HEK293 (cell line): Measurements from ENCODE around the gene PDGFA.

ENCODE experiments used
- GLIS1 ChIP-seq: fragments of 450-650 bp; formaldehyde crosslinking; IDR thresholded peaks from 2 replicates; pipeline ENCODE4 v1.5.1; 2016; ENCODE audit warnings: missing biosample characterization, missing genetic modification characterization
- INSM2 ChIP-seq: fragments of 450-650 bp; formaldehyde crosslinking; IDR thresholded peaks from 2 replicates; pipeline ENCODE4 v1.5.1; 2016; ENCODE audit warnings: missing biosample characterization, missing genetic modification characterization
- KLF16 ChIP-seq: fragments of 450-650 bp; formaldehyde crosslinking; IDR thresholded peaks from 2 replicates; pipeline ENCODE4 v1.5.1; 2017; ENCODE audit warnings: missing biosample characterization, missing genetic modification characterization
- OVOL3 ChIP-seq: fragments of 450-650 bp; formaldehyde crosslinking; IDR thresholded peaks from 2 replicates; pipeline ENCODE4 v1.5.1; 2016; ENCODE audit warnings: missing biosample characterization, missing genetic modification characterization
- PATZ1 ChIP-seq: fragments of 450-650 bp; formaldehyde crosslinking; IDR thresholded peaks from 2 replicates; pipeline ENCODE4 v1.5.1; 2016; ENCODE audit warnings: missing biosample characterization, missing genetic modification characterization
- REST ChIP-seq: fragments of 450-650 bp; formaldehyde crosslinking; IDR thresholded peaks from 2 replicates; pipeline ENCODE4 v1.5.1; 2016; ENCODE audit warnings: missing biosample characterization, missing genetic modification characterization
- SP2 ChIP-seq: fragments of 450-650 bp; formaldehyde crosslinking; IDR thresholded peaks from 2 replicates; pipeline ENCODE4 v1.5.1; 2016; ENCODE audit warnings: missing biosample characterization, missing genetic modification characterization
- ZBTB10 ChIP-seq: fragments of 450-650 bp; formaldehyde crosslinking; IDR thresholded peaks from 2 replicates; pipeline ENCODE4 v1.5.1; 2016; ENCODE audit warnings: missing biosample characterization, missing genetic modification characterization
- ZBTB17 ChIP-seq: fragments of 450-650 bp; formaldehyde crosslinking; IDR thresholded peaks from 2 replicates; pipeline ENCODE4 v1.5.1; 2016; ENCODE audit warnings: missing biosample characterization, missing genetic modification characterization
- ZBTB20 ChIP-seq: fragments of 450-650 bp; formaldehyde crosslinking; IDR thresholded peaks from 2 replicates; pipeline ENCODE4 v1.5.1; 2016; ENCODE audit warnings: missing biosample characterization, missing genetic modification characterization
- ZBTB26 ChIP-seq: fragments of 450-650 bp; formaldehyde crosslinking; optimal IDR thresholded peaks from 2 replicates; pipeline ENCODE3; 2016; ENCODE audit warnings: missing biosample characterization, mild to moderate bottlenecking, missing genetic modification characterization
- ZBTB44 ChIP-seq: fragments of 450-650 bp; IDR thresholded peaks from 2 replicates; pipeline ENCODE4 v1.5.1; 2018; ENCODE audit warnings: missing biosample characterization, mild to moderate bottlenecking, missing genetic modification characterization
- ZEB2 ChIP-seq: fragments of 450-650 bp; formaldehyde crosslinking; IDR thresholded peaks from 2 replicates; pipeline ENCODE4 v1.5.1; 2016; ENCODE audit warnings: missing biosample characterization, missing genetic modification characterization
- ZIC2 ChIP-seq: fragments of 450-650 bp; formaldehyde crosslinking; IDR thresholded peaks from 2 replicates; pipeline ENCODE4 v1.5.1; 2016; ENCODE audit warnings: missing biosample characterization, missing genetic modification characterization
- ZNF2 ChIP-seq: fragments of 450-650 bp; formaldehyde crosslinking; IDR thresholded peaks from 2 replicates; pipeline ENCODE4 v1.5.1; 2016; ENCODE audit warnings: missing biosample characterization, missing genetic modification characterization
- ZNF335 ChIP-seq: fragments of 450-650 bp; formaldehyde crosslinking; conservative IDR thresholded peaks from 2 replicates; pipeline ENCODE4 v1.5.1; 2016; ENCODE audit warnings: missing biosample characterization, missing genetic modification characterization
- ZNF341 ChIP-seq: fragments of 450-650 bp; formaldehyde crosslinking; IDR thresholded peaks from 2 replicates; pipeline ENCODE4; 2016; ENCODE audit warnings: low read depth, missing biosample characterization, missing genetic modification characterization
- ZNF394 ChIP-seq: fragments of 450-650 bp; formaldehyde crosslinking; IDR thresholded peaks from 2 replicates; pipeline ENCODE4 v1.5.1; 2016; ENCODE audit warnings: missing biosample characterization, missing genetic modification characterization, mild to moderate bottlenecking, moderate library complexity, borderline replicate concordance
- ZNF398 ChIP-seq: fragments of 450-650 bp; formaldehyde crosslinking; IDR thresholded peaks from 2 replicates; pipeline ENCODE4 v1.5.1; 2017; ENCODE audit warnings: missing biosample characterization, missing genetic modification characterization
- ZNF600 ChIP-seq: fragments of 450-650 bp; formaldehyde crosslinking; IDR thresholded peaks from 2 replicates; pipeline ENCODE4 v1.5.1; 2016; ENCODE audit warnings: missing biosample characterization, missing genetic modification characterization
- ZNF704 ChIP-seq: fragments of 450-650 bp; formaldehyde crosslinking; IDR thresholded peaks from 2 replicates; pipeline ENCODE4 v1.5.1; 2016; ENCODE audit warnings: missing biosample characterization, missing genetic modification characterization
- ZSCAN30 ChIP-seq: fragments of 450-650 bp; IDR thresholded peaks from 2 replicates; pipeline ENCODE4 v1.5.1; 2018; ENCODE audit warnings: missing biosample characterization, mild to moderate bottlenecking, missing genetic modification characterization, moderate library complexity

Gene PDGFA

GRCh38 chr7:518630-519483, 789 bp downstream of the PDGFA start (continued):
- no peak for TF ChIP-seq ZBTB44
- peak; percentile 50 for TF ChIP-seq ZNF2
- TF ChIP-seq ZBTB26 (tag by site-specific recombination): peak; percentile 97
- TF ChIP-seq OVOL3 (tag by site-specific recombination): no peak
- peak; percentile 52; the same call in 1 of the 2 replicates for TF ChIP-seq ZNF394
- peak; percentile 81; the same call in 1 of the 2 replicates for TF ChIP-seq ZBTB20
- TF ChIP-seq ZBTB17 (tag by site-specific recombination): peak; percentile 75
- no peak for TF ChIP-seq ZNF704 (tag by site-specific recombination)
- TF ChIP-seq ZNF335 (tag by site-specific recombination): peak; percentile 74
- peak; percentile 96 for TF ChIP-seq ZNF600 (tag by site-specific recombination)
- TF ChIP-seq PATZ1 (tag by site-specific recombination): peak; percentile 73
- TF ChIP-seq REST (tag by site-specific recombination): 0 out of 2 replicates have a peak, but pooled peaks have one; percentile 15
- peak; percentile 91 for TF ChIP-seq ZIC2 (tag by site-specific recombination)
- peak; percentile 59 for TF ChIP-seq GLIS1
- TF ChIP-seq ZNF398 (tag by site-specific recombination): peak; percentile 34; the same call in 1 of the 2 replicates
- peak; percentile 38 for TF ChIP-seq ZNF341
- TF ChIP-seq ZSCAN30: peak; percentile 87; the same call in 1 of the 2 replicates
- TF ChIP-seq ZEB2 (tag by site-specific recombination): peak; percentile 78
- no peak for TF ChIP-seq INSM2 (tag by site-specific recombination)
- peak; percentile 69 for TF ChIP-seq SP2 (tag by site-specific recombination)
- peak; percentile 82; the same call in 1 of the 2 replicates for TF ChIP-seq ZBTB10 (tag by site-specific recombination)
- peak; percentile 68 for TF ChIP-seq KLF16 (tag by site-specific recombination)
